ENCODE results near the gene LEO1.

DNA sequence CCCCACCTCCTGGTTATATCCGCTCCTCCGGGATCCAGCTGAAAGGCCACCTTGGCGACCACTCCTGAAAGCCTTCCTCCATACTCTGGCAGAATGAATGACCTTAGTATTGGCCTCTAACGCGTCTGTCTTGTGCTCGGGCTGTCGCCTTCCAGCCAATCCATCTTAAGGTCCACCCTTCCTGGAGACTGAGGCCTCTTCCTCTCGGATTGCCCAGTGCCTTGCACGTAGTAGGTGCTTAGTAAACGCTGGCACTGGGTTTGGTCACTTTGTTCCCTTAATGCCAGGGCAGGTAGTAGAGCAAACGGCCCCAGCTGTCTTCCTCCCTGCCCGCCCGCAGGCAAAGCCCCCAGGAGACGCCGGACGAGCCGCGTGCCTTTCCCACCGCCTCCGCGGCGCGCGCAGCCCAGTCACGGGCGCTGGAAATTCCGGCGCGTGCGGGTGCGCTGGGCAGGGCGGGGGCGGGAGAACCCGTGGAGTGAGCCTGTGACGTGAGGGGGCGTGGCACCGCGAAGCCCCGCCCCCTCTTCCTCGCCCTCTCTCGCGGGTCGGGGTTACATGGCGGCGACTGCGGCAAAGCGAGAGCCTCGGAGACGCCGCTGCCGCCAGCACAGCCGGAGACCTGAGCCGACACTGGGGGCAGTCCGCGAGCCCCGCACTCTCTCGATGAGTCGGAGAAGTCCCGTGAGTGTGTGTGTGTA, 47.3 kb upstream of the LEO1 start, which contains the start of gene MAPK6:
- TF ChIP-seq POLR2A (IDR thresholded peaks at IDR 0.05; ENCODE audit: low read depth, low read length) (peak; percentile 85), POLR2AphosphoS5 (IDR thresholded peaks at IDR 0.05; ENCODE audit: low read depth, low read length) (peak; percentile 86), TAF1 (IDR thresholded peaks at IDR 0.05; ENCODE audit: borderline replicate concordance, low read depth, low read length) (peak; percentile 97)

All from GM12892 (cell line).